ENCODE results near the gene ZNF319.

The ZNF319 gene

DNA sequence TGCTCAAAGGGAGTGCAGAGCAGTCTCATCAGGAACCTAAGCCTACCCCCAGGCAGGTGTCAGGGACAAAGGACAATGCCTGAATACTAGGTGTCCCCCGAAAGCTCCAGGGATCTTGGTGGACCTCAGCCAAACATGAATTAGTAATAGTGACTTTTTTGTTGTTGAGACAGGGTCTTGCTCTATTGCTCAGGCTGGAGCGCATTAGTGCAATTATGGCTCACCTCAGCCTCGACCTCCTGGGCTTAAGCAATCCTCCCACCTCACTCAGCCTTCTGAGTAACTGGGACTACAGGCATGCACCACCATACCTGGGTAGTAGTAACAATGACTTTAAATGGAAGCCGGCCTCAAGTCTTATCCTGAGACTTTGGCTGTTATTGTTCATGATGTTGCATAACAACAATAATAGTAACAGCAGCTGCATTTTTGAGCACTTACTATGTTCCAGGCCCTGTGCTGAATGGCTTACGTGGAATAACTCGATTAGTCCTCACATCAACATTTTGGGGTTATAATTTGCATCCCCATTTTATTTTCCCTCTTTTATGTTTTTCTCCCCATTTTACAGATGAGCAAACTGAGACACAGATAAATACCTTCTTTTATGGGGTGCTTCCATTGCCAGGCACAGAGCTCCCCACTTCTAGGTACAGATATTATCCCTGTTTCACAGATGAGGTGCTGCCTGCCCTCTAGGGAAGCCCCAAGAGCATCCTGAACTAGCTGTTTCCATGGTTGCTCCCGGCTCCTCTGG is 49.1 kb downstream of the ZNF319 start:
- DNase-seq = no peak

- DNase-seq = no peak
These were observed 50.1 kb downstream of the ZNF319 start for GRCh38 chr16:57950382-57950781.

DNA sequence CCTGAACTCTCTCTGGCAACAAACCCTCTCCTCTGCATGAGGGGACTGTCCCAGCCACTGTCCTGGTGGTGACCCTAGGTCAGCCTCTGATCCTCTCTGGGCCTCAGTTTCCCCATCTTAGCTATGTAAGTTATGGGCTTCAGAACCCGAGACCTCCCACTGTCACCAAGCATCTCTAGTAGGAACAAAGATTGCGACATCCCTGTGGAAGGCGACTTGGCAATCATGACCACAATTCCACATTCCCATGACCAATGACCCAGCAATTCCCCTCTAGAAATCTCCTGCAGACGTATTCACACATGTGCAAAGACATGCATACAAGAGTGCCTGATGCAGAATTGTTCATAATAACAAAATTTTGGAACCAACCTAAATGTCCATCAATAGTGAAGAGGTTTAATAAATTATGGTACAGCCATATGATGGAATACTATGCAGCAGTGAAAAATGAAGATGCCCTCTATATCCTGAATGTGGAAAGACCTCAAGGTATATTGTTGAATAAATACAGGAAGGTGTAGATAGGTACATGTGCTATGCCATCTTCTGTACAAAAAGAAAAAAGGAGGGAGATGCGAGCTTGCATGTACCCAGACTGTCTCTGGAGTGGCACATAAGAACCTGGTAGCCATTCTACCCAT is 50.8 kb downstream of the ZNF319 start:
- DNase-seq = no peak

DNA sequence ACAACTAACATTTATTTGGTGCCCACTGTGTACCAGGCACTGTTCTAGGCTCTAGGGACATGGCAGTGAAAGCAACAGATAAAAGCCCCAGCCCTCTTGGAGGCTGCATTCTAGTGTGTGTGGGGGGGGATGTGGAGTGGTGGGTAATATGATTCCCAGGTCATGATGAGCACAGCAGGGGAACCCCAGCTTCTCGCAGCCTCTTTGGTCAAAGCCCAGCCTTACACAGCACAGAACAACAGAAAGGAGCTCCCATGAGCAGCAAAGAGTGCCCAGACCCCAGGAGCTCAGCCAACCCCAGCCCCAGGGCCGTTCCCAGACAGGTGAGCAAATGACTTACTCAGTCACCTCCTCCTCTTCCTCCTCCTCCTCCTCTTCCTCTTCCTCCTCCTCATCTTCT is 51.5 kb downstream of the ZNF319 start:
- DNase-seq = no peak

- DNase-seq = no peak
These were observed 52.4 kb downstream of the ZNF319 start for GRCh38 chr16:57948027-57948426.

- no peak for DNase-seq
These were observed 53.2 kb downstream of the ZNF319 start for GRCh38 chr16:57947261-57947660.

GRCh38 chr16:57946181-57946801 is 54.2 kb downstream of the ZNF319 start:
- DNase-seq = no peak

GRCh38 chr16:57945740-57946138 is 54.7 kb downstream of the ZNF319 start:
- no peak for DNase-seq

- no peak for DNase-seq
These were observed 55.3 kb downstream of the ZNF319 start for GRCh38 chr16:57944970-57945739.
